ENCODE results near the gene CDCP2.

CDCP2 gene

GRCh38 chr1:54142146-54142900 is 10.5 kb downstream of the CDCP2 start:
- H3K4me1 ChIP-seq (ENCODE audit: control insufficient read depth in 1 of 2, insufficient read depth in 1 of 2, low read depth in 1 of 2, low read length in 1 of 2): no peaks in the 10 kb centered on the region
- no peak overlapping the region for H3K27ac ChIP-seq
- no peaks in the 10 kb centered on the region for H3K9me3 ChIP-seq
- no peak overlapping the region for H3K4me3 ChIP-seq (ENCODE audit: low read depth in 1 of 2, low read length in 1 of 2)
- no peak for TF ChIP-seq CTCF (IDR thresholded peaks at IDR 0.05)
- no peaks in the 10 kb centered on the region for H3K36me3 ChIP-seq
- no peaks in the 10 kb centered on the region for H3K27me3 ChIP-seq

GRCh38 chr1:54139711-54140110 is 13.1 kb downstream of the CDCP2 start:
- Histone ChIP-seq H3K27ac (no peak overlapping the region), H3K4me3 (ENCODE audit: low read depth in 1 of 2, low read length in 1 of 2) (no peak overlapping the region), H3K36me3 (no peaks in the 10 kb centered on the region), H3K27me3 (no peaks in the 10 kb centered on the region), H3K4me1 (ENCODE audit: control insufficient read depth in 1 of 2, insufficient read depth in 1 of 2, low read depth in 1 of 2, low read length in 1 of 2) (no peaks in the 10 kb centered on the region), H3K9me3 (no peaks in the 10 kb centered on the region)
- no peak for TF ChIP-seq CTCF (IDR thresholded peaks at IDR 0.05)

- no peaks in the 10 kb centered on the region for H3K27me3 ChIP-seq
- no peak for TF ChIP-seq CTCF (IDR thresholded peaks at IDR 0.05)
- H3K27ac ChIP-seq: no peak overlapping the region
- H3K9me3 ChIP-seq: no peaks in the 10 kb centered on the region
- no peak overlapping the region for H3K4me3 ChIP-seq (ENCODE audit: low read depth in 1 of 2, low read length in 1 of 2)
- no peaks in the 10 kb centered on the region for H3K36me3 ChIP-seq
- H3K4me1 ChIP-seq (ENCODE audit: control insufficient read depth in 1 of 2, insufficient read depth in 1 of 2, low read depth in 1 of 2, low read length in 1 of 2): no peaks in the 10 kb centered on the region
Measured at GRCh38 chr1:54138994-54139393, 13.8 kb downstream of the CDCP2 start.

- no peaks in the 10 kb centered on the region for H3K4me1 ChIP-seq (ENCODE audit: control insufficient read depth in 1 of 2, insufficient read depth in 1 of 2, low read depth in 1 of 2, low read length in 1 of 2)
- no peaks in the 10 kb centered on the region for H3K36me3 ChIP-seq
- H3K4me3 ChIP-seq (ENCODE audit: low read depth in 1 of 2, low read length in 1 of 2): no peak overlapping the region
- no peak for TF ChIP-seq CTCF (IDR thresholded peaks at IDR 0.05)
- no peak overlapping the region for H3K27ac ChIP-seq
- H3K9me3 ChIP-seq: no peaks in the 10 kb centered on the region
- no peaks in the 10 kb centered on the region for H3K27me3 ChIP-seq
Measured at GRCh38 chr1:54137534-54138061, 15.2 kb downstream of the CDCP2 start.

GRCh38 chr1:54136963-54137533 is 15.8 kb downstream of the CDCP2 start:
- TF ChIP-seq CTCF (IDR thresholded peaks at IDR 0.05): no peak
- no peaks in the 10 kb centered on the region for H3K27me3 ChIP-seq

More at GRCh38 chr1:54136963-54137533, 15.8 kb downstream of the CDCP2 start:
- Histone ChIP-seq H3K4me3 (ENCODE audit: low read depth in 1 of 2, low read length in 1 of 2) (no peak overlapping the region), H3K36me3 (no peaks in the 10 kb centered on the region), H3K4me1 (ENCODE audit: control insufficient read depth in 1 of 2, insufficient read depth in 1 of 2, low read depth in 1 of 2, low read length in 1 of 2) (no peaks in the 10 kb centered on the region), H3K27ac (no peak overlapping the region), H3K9me3 (no peaks in the 10 kb centered on the region)
